ENCODE measurements around the gene SLC12A7. TPM values are rescaled to one million over a fixed set of nuclear protein-coding genes. Genes with fewer than 3 reads are reported as not detected.

The SLC12A7 gene
- 21.5 to 29.4 TPM (median 26.9 TPM) in 5 replicates for total RNA-seq (2022; extraction: Qiagen RNA extraction; ENCODE audit: low read depth)

GRCh38 chr5:1111727-1112289, at the start of gene SLC12A7:
Gene SLC12A7 (minus strand): TSS chr5:1112063. CDS start chr5:1111991, 72 bp downstream.

GRCh38 chr5:1008451-1009358, 103.2 kb downstream of the SLC12A7 start, which contains the start of gene NKD2:
Gene NKD2 (plus strand): TSS chr5:1008802. CDS start chr5:1009058, 256 bp downstream.

Other genes with a start within 250 kb of the SLC12A7 start
- gene BRD9, start 219.3 kb downstream of the SLC12A7 start, total RNA-seq (2022; extraction: Qiagen RNA extraction; ENCODE audit: low read depth), result 32.3 to 42.7 TPM (median 36.6 TPM) in 5 replicates
- gene TRIP13, start 219.2 kb downstream of the SLC12A7 start, total RNA-seq (2022; extraction: Qiagen RNA extraction; ENCODE audit: low read depth), result 61.0 to 69.9 TPM (median 65.6 TPM) in 5 replicates
- 10.7 to 13.1 TPM (median 12.0 TPM) in 5 replicates for gene NKD2, start 103.3 kb downstream of the SLC12A7 start, total RNA-seq (2022; extraction: Qiagen RNA extraction; ENCODE audit: low read depth)
- 0.02 TPM in 1 of 5 replicates, not detected in the others for gene SLC6A19, start 89.5 kb upstream of the SLC12A7 start, total RNA-seq (2022; extraction: Qiagen RNA extraction; ENCODE audit: low read depth)
- gene SLC6A18, start 113.3 kb upstream of the SLC12A7 start, total RNA-seq (2022; extraction: Qiagen RNA extraction; ENCODE audit: low read depth), result not detected in 5 replicates
- 2.2 to 3.5 TPM (median 2.9 TPM) in 5 replicates for gene TERT, start 183.0 kb upstream of the SLC12A7 start, total RNA-seq (2022; extraction: Qiagen RNA extraction; ENCODE audit: low read depth)
- gene CLPTM1L, start 233.0 kb upstream of the SLC12A7 start, total RNA-seq (2022; extraction: Qiagen RNA extraction; ENCODE audit: low read depth), result 161 to 184 TPM (median 163 TPM) in 5 replicates

Data from A549 treated with CpdA at 1 μM for 4 hours (cell line).